GM12801 (cell line): Measurements from ENCODE around the gene CHL1.

Experiments
- TF ChIP-seq, protein P1 (sequence below): IDR thresholded peaks from one replicate; pipeline ENCODE4 v1.5.1; 2011; ENCODE audit warnings: control low read depth; ENCODE audit not compliant: insufficient read length; ENCODE audit errors: extremely low read depth

The CHL1 gene

DNA sequence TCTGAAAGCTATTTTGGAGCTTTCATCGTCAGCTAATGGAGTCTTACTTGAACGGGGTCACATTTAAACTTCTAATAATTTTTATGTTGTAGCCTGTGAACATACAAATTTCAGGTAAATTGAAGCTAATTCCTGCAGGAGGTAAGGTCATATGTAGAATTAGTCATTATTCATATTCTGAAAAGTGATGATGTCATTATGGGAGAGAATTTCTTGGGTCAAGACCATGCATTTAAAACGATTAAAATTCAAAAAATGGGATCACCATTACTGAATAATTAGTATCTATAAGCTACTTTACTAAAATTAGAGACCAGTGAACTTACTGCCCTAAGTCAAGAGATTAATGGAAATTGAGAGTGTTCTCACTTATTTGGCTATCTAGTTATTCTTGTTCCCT is 120.4 kb downstream of the CHL1 start:
- TF ChIP-seq, protein P1, sequence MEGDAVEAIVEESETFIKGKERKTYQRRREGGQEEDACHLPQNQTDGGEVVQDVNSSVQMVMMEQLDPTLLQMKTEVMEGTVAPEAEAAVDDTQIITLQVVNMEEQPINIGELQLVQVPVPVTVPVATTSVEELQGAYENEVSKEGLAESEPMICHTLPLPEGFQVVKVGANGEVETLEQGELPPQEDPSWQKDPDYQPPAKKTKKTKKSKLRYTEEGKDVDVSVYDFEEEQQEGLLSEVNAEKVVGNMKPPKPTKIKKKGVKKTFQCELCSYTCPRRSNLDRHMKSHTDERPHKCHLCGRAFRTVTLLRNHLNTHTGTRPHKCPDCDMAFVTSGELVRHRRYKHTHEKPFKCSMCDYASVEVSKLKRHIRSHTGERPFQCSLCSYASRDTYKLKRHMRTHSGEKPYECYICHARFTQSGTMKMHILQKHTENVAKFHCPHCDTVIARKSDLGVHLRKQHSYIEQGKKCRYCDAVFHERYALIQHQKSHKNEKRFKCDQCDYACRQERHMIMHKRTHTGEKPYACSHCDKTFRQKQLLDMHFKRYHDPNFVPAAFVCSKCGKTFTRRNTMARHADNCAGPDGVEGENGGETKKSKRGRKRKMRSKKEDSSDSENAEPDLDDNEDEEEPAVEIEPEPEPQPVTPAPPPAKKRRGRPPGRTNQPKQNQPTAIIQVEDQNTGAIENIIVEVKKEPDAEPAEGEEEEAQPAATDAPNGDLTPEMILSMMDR: no peak

DNA sequence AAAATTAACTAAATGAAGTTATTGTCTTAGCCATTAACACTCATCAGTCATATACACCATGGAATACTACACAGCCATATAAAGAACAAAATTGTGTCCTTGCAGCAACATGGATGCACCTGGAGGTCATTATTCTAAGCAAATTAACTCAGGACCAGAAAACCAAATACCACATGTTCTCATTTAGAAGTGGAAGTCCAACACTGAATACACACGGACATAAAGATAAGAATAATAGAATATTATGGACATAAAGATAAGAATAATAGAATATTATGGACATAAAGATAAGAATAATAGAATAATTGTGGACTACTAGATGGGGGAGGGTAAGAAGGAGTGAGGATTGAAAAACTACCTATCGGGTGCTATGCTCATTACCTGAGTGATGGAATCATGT is 122.3 kb downstream of the CHL1 start:
- TF ChIP-seq, protein P1: no peak

DNA sequence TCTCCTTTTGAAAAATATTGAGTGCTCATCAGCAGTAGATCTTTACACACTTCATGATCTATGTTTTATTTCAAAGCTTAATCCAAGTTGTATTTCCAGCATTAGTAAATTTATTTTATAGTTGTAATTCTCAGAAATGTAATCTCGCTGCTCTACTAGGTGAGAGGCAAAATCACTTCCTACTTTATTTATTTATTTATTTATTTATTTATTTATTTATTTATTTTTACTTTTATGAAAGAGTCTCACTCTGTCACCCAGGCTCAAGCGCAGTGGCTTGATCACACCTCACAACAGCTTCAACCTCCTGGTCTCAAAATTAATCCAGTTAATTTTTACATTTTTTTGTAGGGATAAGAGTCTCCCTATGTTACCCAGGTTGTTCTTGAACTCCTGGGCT is 127.9 kb downstream of the CHL1 start:
- TF ChIP-seq, protein P1: no peak

DNA sequence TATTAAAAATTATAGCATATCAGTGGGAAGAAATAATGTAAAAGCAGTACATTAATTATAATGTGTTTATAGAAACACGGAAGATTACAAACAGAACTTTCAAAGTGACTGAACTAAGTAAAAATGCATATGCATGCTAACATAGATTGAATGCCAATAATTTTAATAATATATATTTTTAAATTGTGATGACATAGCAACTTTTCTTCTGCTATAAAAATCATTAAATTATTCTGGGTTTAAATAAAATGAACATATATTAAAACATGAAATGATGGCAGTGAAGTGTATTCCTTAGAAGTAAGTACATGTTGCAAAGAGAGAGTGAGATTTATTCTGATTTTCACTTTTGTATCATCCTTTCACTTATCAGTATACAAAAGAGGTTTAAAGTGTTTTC is 128.9 kb downstream of the CHL1 start:
- TF ChIP-seq, protein P1: no peak

DNA sequence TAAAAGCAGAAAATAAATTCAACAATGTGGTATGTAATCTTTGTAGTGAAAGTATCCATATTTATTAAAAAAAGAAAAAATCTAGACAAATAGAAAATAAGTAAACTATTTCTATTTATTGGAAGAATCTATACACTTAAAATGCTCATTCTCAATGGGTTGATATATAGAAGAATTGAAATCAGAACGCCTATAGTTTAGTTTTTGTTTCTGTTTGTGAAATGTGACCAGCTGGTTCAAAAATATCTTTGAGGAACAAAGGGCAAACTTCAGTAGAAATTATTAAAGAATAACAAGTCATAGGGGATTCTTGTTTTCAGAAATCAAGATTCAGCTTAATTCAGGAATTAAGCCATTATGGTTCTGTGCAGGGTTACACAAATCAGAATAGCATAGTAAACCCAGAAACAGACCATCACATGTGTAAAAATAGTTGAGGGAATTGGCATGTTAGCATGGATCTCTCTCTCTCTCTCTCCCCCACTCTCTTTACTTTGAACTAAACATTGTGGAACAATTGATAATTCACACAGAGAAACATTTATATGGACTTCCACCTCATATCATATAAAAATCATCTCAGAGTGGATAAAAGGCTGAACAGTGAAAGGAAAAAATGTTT is 134.0 kb downstream of the CHL1 start:
- TF ChIP-seq, protein P1: no peak

DNA sequence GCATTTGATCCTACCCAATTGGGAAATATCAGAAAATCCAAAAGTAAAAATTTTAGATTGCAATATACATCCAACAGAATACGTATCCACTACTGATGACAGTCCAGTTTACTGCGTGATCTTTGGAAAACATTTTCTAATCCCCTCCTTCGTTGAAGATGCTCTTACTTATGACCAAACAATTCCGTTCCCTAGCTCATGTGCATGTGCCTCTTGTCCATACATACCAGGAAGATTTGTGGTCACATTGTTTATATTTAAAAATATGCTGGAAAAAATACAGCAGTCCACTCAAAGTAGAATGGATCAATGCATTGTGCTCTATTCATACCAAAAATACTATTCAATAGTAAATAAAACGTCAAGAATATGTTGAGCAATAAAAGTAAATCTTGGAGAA is 135.3 kb downstream of the CHL1 start:
- TF ChIP-seq, protein P1: no peak

DNA sequence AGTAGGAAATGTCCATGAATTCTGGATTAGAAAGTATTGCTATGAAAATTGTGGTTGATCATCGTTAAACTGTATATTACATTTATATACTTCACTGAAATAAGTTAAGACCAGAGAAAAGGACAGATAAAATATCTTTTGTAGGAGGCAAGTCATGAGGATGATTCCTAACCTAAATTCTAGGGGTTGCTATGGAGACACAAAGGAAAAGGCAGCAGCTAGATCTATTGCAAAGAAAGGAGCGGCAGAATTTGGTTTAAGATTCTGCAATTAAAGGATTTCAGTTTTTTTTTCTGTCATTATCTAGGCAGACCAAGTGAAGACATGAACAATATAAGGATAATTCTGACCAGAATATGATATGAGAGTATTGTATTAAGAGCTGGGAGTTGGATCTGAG is 136.1 kb downstream of the CHL1 start:
- TF ChIP-seq, protein P1: no peak
